ENCODE results near the gene METTL23.
"Not testable (repeated sequence)": the region's sequence is repeated elsewhere in the genome, so short reads cannot be mapped to it uniquely, and the experiment has no call there.

The METTL23 gene

GRCh38 chr17:76695059-76695831 lies 31.4 kb upstream of the METTL23 start:
- DNase-seq (ENCODE audit: low spot score), result no peak

GRCh38 chr17:76696763-76697701 lies 29.6 kb upstream of the METTL23 start:
- no peak for DNase-seq (ENCODE audit: low spot score)

- no peak for DNase-seq (ENCODE audit: low spot score)
These were observed 28.8 kb upstream of the METTL23 start for GRCh38 chr17:76697702-76698465.

GRCh38 chr17:76698466-76698977 lies 28.1 kb upstream of the METTL23 start:
- not testable (repeated sequence) for DNase-seq (ENCODE audit: low spot score)

- no peak for DNase-seq (ENCODE audit: low spot score)
These were observed 26.4 kb upstream of the METTL23 start for GRCh38 chr17:76700270-76700616.

GRCh38 chr17:76700617-76701470 lies 25.8 kb upstream of the METTL23 start:
- peak; percentile 25 for DNase-seq (ENCODE audit: low spot score)

- DNase-seq (ENCODE audit: low spot score), result no peak
These were observed 25.1 kb upstream of the METTL23 start for GRCh38 chr17:76701471-76701967.

- DNase-seq (ENCODE audit: low spot score), result no peak
These were observed 24.6 kb upstream of the METTL23 start for GRCh38 chr17:76702076-76702475.

- DNase-seq (ENCODE audit: low spot score), result no peak
These were observed 23.6 kb upstream of the METTL23 start for GRCh38 chr17:76702941-76703637.

- DNase-seq (ENCODE audit: low spot score), result no peak
These were observed 21.8 kb upstream of the METTL23 start for GRCh38 chr17:76704805-76705204.

GRCh38 chr17:76706817-76707216 lies 19.8 kb upstream of the METTL23 start:
- no peak for DNase-seq (ENCODE audit: low spot score)

- no peak for DNase-seq (ENCODE audit: low spot score)
These were observed 18.4 kb upstream of the METTL23 start for GRCh38 chr17:76707985-76708807.

GRCh38 chr17:76709077-76709950 lies 17.3 kb upstream of the METTL23 start:
- no peak for DNase-seq (ENCODE audit: low spot score)

GRCh38 chr17:76709951-76710862 lies 16.4 kb upstream of the METTL23 start:
- DNase-seq (ENCODE audit: low spot score), result not testable (repeated sequence)

- DNase-seq (ENCODE audit: low spot score), result peak; percentile 54
These were observed 15.6 kb upstream of the METTL23 start, which contains the start of gene MXRA7 for GRCh38 chr17:76710863-76711611. TSS of gene MXRA7 (minus strand) at chr17:76710965. CDS start at chr17:76710946, 19 bp downstream.

GRCh38 chr17:76712321-76712720 lies 14.3 kb upstream of the METTL23 start:
- not testable (repeated sequence) for DNase-seq (ENCODE audit: low spot score)
